ENCODE results near the gene PITX2.

The PITX2 gene

GRCh38 chr4:110623718-110624397 is 981 bp upstream of the PITX2 start:
- no peak for DNase-seq (ENCODE audit: low read depth in 2 of 2)

- no peak for DNase-seq (ENCODE audit: low read depth in 2 of 2)
These were observed 782 bp downstream of the PITX2 start for GRCh38 chr4:110621839-110622751.

DNA sequence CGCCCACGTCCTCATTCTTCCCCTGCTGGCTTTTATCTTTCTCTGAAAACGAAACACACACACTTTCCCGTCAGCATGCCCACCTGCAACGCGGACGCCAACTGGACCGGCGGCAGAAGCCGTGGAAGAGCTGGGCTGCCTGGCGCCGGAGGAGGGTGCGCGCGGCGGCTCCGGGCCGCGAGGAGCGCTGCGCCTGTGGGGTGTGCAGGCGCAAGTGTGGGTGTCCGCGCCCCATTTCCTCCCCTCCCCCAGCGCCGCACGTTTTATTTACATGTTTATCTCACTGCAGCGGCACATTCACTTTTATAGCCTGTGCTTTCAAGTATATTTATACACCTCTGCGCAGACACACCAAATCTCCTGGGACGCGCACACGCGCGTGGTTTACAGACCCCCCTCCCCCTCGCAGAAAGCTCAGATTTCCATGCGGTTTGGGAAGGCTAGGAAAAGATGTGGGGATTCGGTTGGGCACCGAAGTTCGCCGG is 1.5 kb downstream of the PITX2 start:
- DNase-seq (ENCODE audit: low read depth in 2 of 2): no peak

- no peak for DNase-seq (ENCODE audit: low read depth in 2 of 2)
These were observed 2.1 kb downstream of the PITX2 start for GRCh38 chr4:110620691-110621327.

GRCh38 chr4:110620322-110620690 is 2.6 kb downstream of the PITX2 start:
- no peak for DNase-seq (ENCODE audit: low read depth in 2 of 2)

GRCh38 chr4:110619463-110620247 is 3.2 kb downstream of the PITX2 start:
- no peak for DNase-seq (ENCODE audit: low read depth in 2 of 2)

DNA sequence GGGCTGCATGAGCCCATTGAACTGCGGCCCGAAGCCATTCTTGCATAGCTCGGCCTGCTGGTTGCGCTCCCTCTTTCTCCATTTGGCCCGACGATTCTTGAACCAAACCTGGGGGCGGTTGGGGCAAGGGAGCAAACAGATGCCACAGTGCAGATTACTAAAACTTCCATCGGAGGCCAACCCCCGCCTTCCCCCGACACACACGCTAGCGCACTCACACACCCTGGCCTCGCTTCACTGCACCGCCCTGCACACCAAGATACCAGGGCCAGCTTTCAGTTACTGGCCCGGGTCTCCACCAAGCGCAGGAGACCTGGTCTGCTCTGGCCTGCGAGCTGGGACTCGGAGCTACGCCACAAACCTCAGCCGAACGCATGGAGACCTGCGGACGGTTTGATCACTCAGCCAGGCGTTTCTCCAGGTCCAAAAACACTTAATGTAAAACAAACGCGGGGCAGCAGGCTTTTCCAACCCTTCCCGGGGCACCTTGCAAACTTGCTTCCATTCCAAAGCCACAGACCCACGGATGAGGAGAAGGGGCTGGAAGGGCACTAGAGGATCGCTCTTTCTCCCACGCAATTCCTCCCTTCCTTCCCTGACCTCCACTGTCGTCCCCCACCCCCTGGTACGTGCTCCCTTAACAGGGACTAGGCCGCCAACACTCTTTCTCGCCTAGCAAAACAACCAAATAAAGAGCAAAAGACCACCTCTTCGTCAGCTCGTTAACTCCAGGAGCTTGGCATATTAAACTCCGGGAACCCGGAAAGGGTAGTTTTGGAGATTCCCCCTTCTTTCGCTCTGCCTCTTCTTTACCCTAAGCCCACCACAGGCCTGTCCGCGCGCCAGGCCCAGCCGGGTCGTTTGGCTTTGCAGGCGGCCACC is 4.1 kb downstream of the PITX2 start:
- DNase-seq (ENCODE audit: low read depth in 2 of 2): no peak

- DNase-seq (ENCODE audit: low read depth in 2 of 2): no peak
These were observed 5.0 kb downstream of the PITX2 start for GRCh38 chr4:110617646-110618580.

DNA sequence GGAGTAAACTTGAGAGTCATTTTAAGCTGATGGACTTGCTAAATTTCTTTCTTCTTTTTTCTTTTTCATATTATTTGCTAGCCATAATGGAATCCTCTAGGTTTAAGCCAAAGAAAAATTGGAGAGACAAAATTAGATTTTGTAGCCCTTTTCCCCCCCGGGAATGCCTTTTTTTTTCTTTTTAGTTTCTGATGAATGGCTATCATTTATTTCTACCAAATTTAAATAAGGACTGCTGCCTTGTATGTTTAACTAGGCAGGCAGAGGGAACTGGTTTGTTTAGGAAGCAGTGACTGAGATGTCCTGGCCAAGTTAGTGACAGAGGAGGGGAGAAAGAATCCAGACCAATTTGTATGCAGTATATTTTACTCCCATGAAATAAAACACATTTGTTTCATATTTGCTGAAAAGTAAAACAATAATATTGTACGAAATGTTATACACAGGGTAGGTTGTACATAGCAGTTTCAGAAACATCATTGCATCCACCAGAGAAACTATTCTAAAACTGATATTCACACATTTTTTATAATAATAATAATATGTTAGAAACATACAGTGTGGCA is 5.7 kb downstream of the PITX2 start:
- no peak for DNase-seq (ENCODE audit: low read depth in 2 of 2)

DNA sequence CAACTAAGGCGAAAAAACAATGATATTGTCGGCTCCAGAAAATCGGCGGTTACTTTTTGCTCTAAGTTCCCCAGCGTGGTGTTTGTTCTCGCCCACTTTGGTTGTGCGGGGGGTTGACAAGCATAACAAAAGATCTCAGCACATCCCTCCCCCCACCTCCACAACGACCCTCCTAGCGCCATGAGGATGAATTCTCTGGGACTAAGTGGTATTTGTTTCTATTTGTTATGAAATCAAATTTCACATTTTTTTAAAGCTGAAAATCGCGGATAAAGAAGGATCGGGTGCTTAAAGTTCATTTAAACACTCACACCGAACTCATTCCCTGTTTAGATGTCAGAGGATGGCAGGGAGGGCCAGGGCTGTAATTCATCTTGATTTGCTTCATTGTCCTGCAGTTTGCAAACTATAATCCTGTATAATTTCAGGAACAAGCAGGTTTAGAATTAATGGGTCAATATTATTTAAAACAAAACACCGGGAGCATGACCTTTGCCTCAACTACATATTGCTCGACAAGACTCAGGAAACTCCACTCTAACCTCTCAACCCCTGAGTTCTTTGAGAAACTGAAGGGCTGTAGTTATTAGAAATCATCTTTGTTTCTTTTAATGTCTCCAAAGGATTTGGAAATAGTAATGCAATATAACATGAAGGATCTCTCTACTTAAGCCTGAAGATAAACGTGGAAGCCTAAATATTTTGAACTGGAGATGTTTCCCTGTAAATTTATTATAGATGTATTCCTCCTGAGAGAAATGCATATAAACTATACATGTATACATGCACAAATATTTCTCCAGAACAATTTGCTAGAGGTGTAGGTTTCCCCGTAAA is 6.4 kb downstream of the PITX2 start:
- DNase-seq (ENCODE audit: low read depth in 2 of 2): no peak

- no peak for DNase-seq (ENCODE audit: low read depth in 2 of 2)
These were observed 7.3 kb downstream of the PITX2 start for GRCh38 chr4:110615353-110616237.

GRCh38 chr4:110614976-110615352 is 7.9 kb downstream of the PITX2 start:
- no peak for DNase-seq (ENCODE audit: low read depth in 2 of 2)

DNA sequence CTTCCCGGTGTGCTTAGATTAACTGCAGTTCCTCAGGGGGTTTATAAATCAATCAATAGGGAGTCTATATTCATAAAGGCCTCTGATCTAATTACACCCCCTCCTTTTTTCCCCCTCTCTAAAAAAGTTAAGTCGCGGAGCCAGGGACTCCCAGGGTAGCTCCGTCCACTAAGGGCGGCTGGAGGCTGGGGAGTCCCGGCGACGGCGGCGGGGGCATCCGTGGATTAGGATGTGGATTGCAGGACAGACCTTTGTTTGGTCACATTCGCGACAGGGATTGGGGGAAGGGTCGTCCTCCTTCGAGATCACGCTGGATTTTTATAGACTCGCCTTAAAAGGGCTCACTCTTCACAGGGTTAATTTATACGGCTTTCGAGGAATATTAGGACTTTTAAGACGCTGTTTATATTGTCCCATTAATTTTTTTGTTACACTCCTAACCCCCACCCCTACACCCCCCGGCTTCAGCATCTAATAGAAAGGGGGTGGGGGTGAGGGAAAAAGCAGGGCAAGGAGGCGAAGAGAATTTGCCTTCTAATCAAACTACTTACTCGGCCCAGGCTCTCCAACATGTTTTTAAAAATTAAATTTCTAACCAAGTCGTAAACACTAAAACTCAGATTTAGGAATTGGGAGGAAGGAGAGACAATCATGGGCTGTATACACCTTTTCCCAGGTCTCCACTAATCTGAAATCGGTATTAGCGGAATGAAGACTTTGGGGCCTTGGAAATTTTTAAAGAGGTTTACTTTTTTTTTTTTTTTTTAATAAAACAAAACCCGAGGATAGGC is 8.5 kb downstream of the PITX2 start:
- DNase-seq (ENCODE audit: low read depth in 2 of 2): no peak

DNA sequence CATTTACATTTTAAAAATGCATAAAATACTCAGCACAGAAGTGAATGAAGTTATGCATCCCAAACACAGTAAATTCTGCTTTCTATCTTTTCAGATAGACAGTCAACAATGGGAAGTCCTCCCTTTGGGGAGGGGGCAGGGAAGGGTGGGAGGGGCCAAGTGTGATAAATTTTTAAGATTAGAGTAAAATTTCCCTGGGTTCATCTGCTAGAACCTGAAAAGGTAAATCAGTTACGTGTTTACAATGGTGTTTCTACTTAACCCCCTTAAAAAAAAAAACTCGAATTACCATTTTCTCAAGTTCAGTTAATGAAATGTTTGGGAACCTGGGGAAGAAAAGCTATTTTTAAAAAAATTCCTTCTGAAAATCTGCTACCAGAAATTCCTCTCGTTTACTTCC is 9.1 kb downstream of the PITX2 start:
- DNase-seq (ENCODE audit: low read depth in 2 of 2): no peak

- no peak for DNase-seq (ENCODE audit: low read depth in 2 of 2)
These were observed 10.1 kb downstream of the PITX2 start for GRCh38 chr4:110612631-110613269.

DNA sequence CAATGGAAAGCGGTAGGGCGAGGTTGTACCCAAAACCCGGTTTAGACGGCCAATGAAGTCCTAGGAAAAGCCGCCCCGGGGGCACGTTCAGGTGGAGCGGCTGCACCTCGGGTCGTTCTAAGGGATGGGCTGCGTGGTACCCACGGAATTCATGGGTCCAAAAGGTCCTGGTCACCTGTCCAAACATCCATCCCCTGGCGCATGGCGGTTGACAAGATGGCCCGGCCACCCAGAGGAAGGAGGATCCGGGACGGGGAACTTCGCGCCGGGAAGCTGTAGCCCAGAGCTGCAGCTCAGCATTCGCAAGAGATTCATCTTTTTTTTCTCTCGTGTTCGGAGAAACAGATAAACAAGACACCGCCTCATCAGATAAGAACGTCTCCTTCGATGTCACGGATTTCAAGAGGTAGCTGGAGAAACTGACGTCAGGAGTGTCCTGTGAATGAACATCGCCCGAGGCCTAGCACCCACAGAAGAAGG is 10.9 kb downstream of the PITX2 start:
- DNase-seq (ENCODE audit: low read depth in 2 of 2): no peak
